OCI-LY3 (cell line): ENCODE measurements around the gene MSTN.

Experiments used
- H2AFZ ChIP-seq: fragments of 200-600, 300-600 bp; shearing (Covaris generic); 2 replicates; pipeline ENCODE4 v1.6.0; 2014; ENCODE audit warnings: antibody characterized with exemption, low read depth, low read length
- H3K27ac ChIP-seq: fragments of 200-600, 300-600 bp; sonication (generic); 2 replicates; pipeline ENCODE4 v1.5.1; 2014; ENCODE audit warnings: mild to moderate bottlenecking, low read length, moderate library complexity, mixed read lengths
- H3K27me3 ChIP-seq: fragments of 200-600, 300-600 bp; sonication (generic); 2 replicates; pipeline ENCODE4 v1.6.1; 2014; ENCODE audit warnings: low read depth, low read length, mixed read lengths
- H3K36me3 ChIP-seq: fragments of 200-600, 300-600 bp; sonication (generic); replicated peaks from 2 replicates; pipeline ENCODE3; 2014; ENCODE audit warnings: low read depth, low read length, mixed read lengths
- H3K4me1 ChIP-seq: fragments of 300-600, 200-600 bp; sonication (generic); 2 replicates; pipeline ENCODE4 v1.6.1; 2014; ENCODE audit warnings: low read length, mixed read lengths
- H3K4me2 ChIP-seq: fragments of 200-600, 300-600 bp; sonication (generic); 2 replicates; pipeline ENCODE4 v1.6.1; 2014; ENCODE audit warnings: low read length, mixed read lengths
- H3K4me3 ChIP-seq: fragments of 300-600, 200-600 bp; sonication (generic); 2 replicates; pipeline ENCODE4 v1.5.1; 2014; ENCODE audit warnings: antibody characterized with exemption, mild to moderate bottlenecking, low read length, moderate library complexity
- H3K79me2 ChIP-seq: fragments of 300-600, 200-600 bp; shearing (Covaris generic); 2 replicates; pipeline ENCODE4 v1.6.1; 2014; ENCODE audit warnings: mild to moderate bottlenecking, low read length, mixed read lengths
- H3K9ac ChIP-seq: fragments of 300-600, 200-600 bp; shearing (Covaris generic); 2 replicates; pipeline ENCODE4 v1.6.0; 2014; ENCODE audit warnings: mild to moderate bottlenecking, low read length, moderate library complexity
- H3K9me3 ChIP-seq: fragments of 200-600, 300-600 bp; shearing (Covaris generic); 2 replicates; pipeline ENCODE4 v1.6.1; 2014; ENCODE audit warnings: low read length, mixed read lengths; ENCODE audit not compliant: insufficient read depth
- H4K20me1 ChIP-seq: fragments of 200-600, 300-600 bp; sonication (generic); 2 replicates; pipeline ENCODE4 v1.6.1; 2016; ENCODE audit warnings: low read length, mixed read lengths; ENCODE audit not compliant: insufficient read depth
- EZH2phosphoT487 ChIP-seq: fragments of 200-600 bp; shearing (Covaris generic); IDR thresholded peaks from 2 replicates; pipeline ENCODE4 v1.6.1; 2018; ENCODE audit warnings: antibody characterized with exemption, mixed run types, low read depth
- TF ChIP-seq, protein P1 (sequence below): fragments of 200-600, 300-600 bp; sonication (generic); IDR thresholded peaks from 2 replicates; pipeline ENCODE4 v1.5.1; 2014; ENCODE audit warnings: antibody characterized with exemption, low read length, low read depth

Gene MSTN

DNA sequence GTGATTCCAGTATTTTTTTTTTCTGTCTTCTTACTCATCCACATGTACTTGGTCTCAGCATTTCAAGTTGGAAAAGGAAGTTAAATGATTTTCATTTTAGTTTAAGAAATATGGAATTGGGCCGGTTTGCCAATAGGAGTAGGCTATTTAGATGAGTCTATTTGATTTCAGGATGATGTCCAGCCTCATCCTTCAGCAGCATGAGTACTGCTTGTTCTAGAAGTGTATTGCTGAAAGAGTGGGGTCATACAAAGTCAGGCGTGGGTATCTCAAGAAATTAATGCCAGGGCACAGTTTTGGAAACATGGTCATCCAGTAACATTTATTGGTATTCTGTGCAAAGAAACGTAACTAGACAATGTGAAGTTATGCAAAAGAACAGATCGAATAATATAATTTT lies 44.9 kb upstream of the MSTN start:
- H2AFZ ChIP-seq, result no peak overlapping the region
- no peaks in the 10 kb centered on the region for H3K4me1 ChIP-seq
- H3K36me3 ChIP-seq, result no peaks in the 10 kb centered on the region
- no peaks in the 10 kb centered on the region for H3K9me3 ChIP-seq
- no peaks in the 10 kb centered on the region for H3K79me2 ChIP-seq
- H3K27ac ChIP-seq, result no peak overlapping the region
- H3K4me2 ChIP-seq, result no peak overlapping the region
- H4K20me1 ChIP-seq, result no peaks in the 10 kb centered on the region
- TF ChIP-seq, protein P1, sequence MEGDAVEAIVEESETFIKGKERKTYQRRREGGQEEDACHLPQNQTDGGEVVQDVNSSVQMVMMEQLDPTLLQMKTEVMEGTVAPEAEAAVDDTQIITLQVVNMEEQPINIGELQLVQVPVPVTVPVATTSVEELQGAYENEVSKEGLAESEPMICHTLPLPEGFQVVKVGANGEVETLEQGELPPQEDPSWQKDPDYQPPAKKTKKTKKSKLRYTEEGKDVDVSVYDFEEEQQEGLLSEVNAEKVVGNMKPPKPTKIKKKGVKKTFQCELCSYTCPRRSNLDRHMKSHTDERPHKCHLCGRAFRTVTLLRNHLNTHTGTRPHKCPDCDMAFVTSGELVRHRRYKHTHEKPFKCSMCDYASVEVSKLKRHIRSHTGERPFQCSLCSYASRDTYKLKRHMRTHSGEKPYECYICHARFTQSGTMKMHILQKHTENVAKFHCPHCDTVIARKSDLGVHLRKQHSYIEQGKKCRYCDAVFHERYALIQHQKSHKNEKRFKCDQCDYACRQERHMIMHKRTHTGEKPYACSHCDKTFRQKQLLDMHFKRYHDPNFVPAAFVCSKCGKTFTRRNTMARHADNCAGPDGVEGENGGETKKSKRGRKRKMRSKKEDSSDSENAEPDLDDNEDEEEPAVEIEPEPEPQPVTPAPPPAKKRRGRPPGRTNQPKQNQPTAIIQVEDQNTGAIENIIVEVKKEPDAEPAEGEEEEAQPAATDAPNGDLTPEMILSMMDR, result no peak
- no peak for TF ChIP-seq EZH2phosphoT487
- H3K4me3 ChIP-seq, result no peak overlapping the region
- no peak overlapping the region for H3K9ac ChIP-seq
- no peaks in the 10 kb centered on the region for H3K27me3 ChIP-seq

DNA sequence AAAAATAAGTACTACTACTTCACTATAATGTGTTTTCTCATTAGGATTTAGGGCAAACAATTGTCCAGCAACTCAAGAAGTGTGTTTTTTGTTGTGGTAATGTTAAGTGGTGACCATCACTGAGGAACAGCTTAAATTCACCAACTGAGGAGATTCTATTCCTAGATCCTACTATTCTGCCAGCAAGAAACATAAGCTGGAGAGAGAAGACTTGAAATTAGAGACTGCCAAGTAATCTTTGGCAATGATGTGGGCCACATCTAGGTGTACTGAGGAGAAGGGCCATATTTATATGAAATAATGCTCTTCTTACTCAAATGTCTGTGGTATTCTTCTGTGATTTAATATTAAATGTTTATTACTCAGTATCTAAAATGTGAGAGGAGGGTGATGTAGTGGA lies 44.3 kb upstream of the MSTN start:
- no peak overlapping the region for H3K4me3 ChIP-seq
- TF ChIP-seq, protein P1, result no peak
- TF ChIP-seq EZH2phosphoT487, result no peak
- no peak overlapping the region for H3K4me2 ChIP-seq
- H2AFZ ChIP-seq, result no peak overlapping the region
- no peaks in the 10 kb centered on the region for H3K27me3 ChIP-seq
- no peak overlapping the region for H3K9ac ChIP-seq
- H3K79me2 ChIP-seq, result no peaks in the 10 kb centered on the region
- H3K36me3 ChIP-seq, result no peaks in the 10 kb centered on the region
- no peaks in the 10 kb centered on the region for H4K20me1 ChIP-seq
- H3K4me1 ChIP-seq, result no peaks in the 10 kb centered on the region
- no peaks in the 10 kb centered on the region for H3K9me3 ChIP-seq
- no peak overlapping the region for H3K27ac ChIP-seq

DNA sequence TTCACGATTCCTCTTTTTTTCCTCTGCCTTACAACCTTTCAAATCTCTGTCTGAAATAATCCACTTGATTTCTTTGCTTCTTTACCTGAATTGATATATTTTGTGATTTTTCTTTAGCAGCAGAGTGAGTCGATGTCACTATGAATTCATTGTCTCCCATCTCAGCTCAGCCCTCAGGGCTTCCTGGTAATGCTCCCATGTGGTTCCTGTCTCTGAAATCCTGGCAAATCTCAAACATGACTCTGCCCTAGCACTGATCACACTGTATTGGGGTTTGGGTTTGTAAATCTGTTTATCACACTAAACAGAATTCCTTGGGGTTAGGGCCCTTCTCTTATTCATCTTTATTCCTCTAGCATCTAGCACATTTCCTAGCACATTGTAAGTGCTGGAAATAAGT lies 43.0 kb upstream of the MSTN start:
- H4K20me1 ChIP-seq, result no peaks in the 10 kb centered on the region
- no peaks in the 10 kb centered on the region for H3K27me3 ChIP-seq
- TF ChIP-seq EZH2phosphoT487, result no peak
- TF ChIP-seq, protein P1, result no peak

DNA sequence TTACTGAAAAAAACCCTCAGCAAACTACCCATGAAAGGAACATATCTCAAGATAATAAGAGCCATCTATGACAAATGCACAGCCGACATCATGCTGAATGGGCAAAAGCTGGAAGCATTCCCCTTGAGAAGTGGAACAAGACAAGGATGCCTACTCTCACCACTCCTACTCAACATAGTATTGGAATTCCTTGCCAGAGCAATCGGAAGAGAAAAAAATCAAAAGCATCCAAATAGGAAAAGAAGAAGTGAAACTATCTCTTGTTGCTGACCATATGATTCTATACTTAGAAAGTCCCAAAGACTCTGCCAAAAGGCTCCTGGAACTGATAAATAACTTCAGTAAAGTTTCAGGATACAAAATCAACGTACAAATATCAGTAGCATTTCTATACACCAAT lies 40.6 kb upstream of the MSTN start:
- H3K79me2 ChIP-seq, result no peaks in the 10 kb centered on the region
- H3K9ac ChIP-seq, result no peak overlapping the region
- no peaks in the 10 kb centered on the region for H3K36me3 ChIP-seq
- no peaks in the 10 kb centered on the region for H3K9me3 ChIP-seq
- H3K27ac ChIP-seq, result no peak overlapping the region
- H3K4me3 ChIP-seq, result no peak overlapping the region
- TF ChIP-seq, protein P1, result no peak
- no peak for TF ChIP-seq EZH2phosphoT487
- H3K4me2 ChIP-seq, result no peak overlapping the region
- H4K20me1 ChIP-seq, result no peaks in the 10 kb centered on the region
- no peak overlapping the region for H2AFZ ChIP-seq
- H3K4me1 ChIP-seq, result no peaks in the 10 kb centered on the region
- no peaks in the 10 kb centered on the region for H3K27me3 ChIP-seq

More for the DNA sequence above, 43.0 kb upstream of the MSTN start:
- Histone ChIP-seq H3K9ac (no peak overlapping the region), H3K9me3 (no peaks in the 10 kb centered on the region), H3K4me3 (no peak overlapping the region), H3K4me1 (no peaks in the 10 kb centered on the region), H3K79me2 (no peaks in the 10 kb centered on the region), H3K36me3 (no peaks in the 10 kb centered on the region), H2AFZ (no peak overlapping the region), H3K4me2 (no peak overlapping the region), H3K27ac (no peak overlapping the region)
